ENCODE data around the gene NKX6-2.

Gene NKX6-2

GRCh38 chr10:132811891-132812481, 26.0 kb upstream of the NKX6-2 start:
- Histone ChIP-seq H3K27me3 (ENCODE audit: insufficient read depth, low read length) (no peaks in the 10 kb centered on the region), H3K4me1 (ENCODE audit: insufficient read depth, low read length) (no peaks in the 10 kb centered on the region), H3K9ac (ENCODE audit: low read depth, low read length) (no peak overlapping the region), H3K27ac (ENCODE audit: low read depth, low read length) (no peak overlapping the region), H3K9me3 (ENCODE audit: insufficient read depth, low read depth, low read length) (no peaks in the 10 kb centered on the region), H3K36me3 (ENCODE audit: insufficient read depth, low read length) (no peaks in the 10 kb centered on the region), H3K4me3 (ENCODE audit: low read length) (no peak overlapping the region)
- 93% methylated on average over 26 of the region's 26 CpGs for WGBS

GRCh38 chr10:132810807-132811700, 25.1 kb upstream of the NKX6-2 start:
- Histone ChIP-seq H3K36me3 (ENCODE audit: insufficient read depth, low read length) (no peaks in the 10 kb centered on the region), H3K27ac (ENCODE audit: low read depth, low read length) (no peak overlapping the region), H3K9me3 (ENCODE audit: insufficient read depth, low read depth, low read length) (no peaks in the 10 kb centered on the region), H3K9ac (ENCODE audit: low read depth, low read length) (no peak overlapping the region), H3K4me3 (ENCODE audit: low read length) (no peak overlapping the region), H3K4me1 (ENCODE audit: insufficient read depth, low read length) (no peaks in the 10 kb centered on the region), H3K27me3 (ENCODE audit: insufficient read depth, low read length) (no peaks in the 10 kb centered on the region)
- 90% methylated on average over 33 of the region's 33 CpGs for WGBS

DNA sequence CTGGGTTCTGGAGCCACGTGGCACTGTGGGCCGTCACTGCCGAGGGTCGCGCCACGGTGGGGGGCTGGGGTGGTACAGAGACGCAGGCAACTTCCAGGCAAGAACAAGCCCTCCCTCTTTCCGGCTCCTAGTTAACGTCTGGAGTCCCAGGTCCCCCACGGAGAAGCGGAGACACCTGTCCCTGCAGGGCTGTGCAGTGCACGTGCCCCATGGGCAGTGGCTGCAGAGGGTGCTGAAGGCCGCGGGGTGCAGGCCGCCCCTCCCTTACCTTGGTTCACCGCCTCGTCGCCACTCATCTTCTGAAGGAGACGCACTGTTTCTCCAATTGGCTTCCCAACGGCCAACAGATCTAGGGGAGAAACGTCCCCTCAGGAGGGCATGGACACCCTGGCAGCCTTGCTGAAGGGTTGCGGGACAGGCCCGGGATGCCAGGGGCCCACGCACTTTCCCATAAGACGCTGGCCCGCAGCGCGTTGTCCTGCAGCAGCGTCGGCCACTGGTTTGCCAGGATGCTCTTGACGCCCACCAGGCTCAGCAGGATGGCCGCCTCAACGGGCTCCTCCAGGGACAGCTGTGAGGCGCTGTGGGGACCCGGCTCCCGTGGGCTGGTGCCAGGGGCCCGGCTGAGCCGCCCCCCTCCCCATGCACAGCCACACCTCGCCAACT, 24.3 kb upstream of the NKX6-2 start:
- H3K4me1 ChIP-seq (ENCODE audit: insufficient read depth, low read length), result no peaks in the 10 kb centered on the region
- no peak overlapping the region for H3K9ac ChIP-seq (ENCODE audit: low read depth, low read length)
- H3K27ac ChIP-seq (ENCODE audit: low read depth, low read length), result no peak overlapping the region
- no peaks in the 10 kb centered on the region for H3K9me3 ChIP-seq (ENCODE audit: insufficient read depth, low read depth, low read length)
- H3K4me3 ChIP-seq (ENCODE audit: low read length), result no peak overlapping the region
- H3K36me3 ChIP-seq (ENCODE audit: insufficient read depth, low read length), result no peaks in the 10 kb centered on the region
- no peaks in the 10 kb centered on the region for H3K27me3 ChIP-seq (ENCODE audit: insufficient read depth, low read length)
- 93% methylated on average over 39 of the region's 39 CpGs for WGBS

DNA sequence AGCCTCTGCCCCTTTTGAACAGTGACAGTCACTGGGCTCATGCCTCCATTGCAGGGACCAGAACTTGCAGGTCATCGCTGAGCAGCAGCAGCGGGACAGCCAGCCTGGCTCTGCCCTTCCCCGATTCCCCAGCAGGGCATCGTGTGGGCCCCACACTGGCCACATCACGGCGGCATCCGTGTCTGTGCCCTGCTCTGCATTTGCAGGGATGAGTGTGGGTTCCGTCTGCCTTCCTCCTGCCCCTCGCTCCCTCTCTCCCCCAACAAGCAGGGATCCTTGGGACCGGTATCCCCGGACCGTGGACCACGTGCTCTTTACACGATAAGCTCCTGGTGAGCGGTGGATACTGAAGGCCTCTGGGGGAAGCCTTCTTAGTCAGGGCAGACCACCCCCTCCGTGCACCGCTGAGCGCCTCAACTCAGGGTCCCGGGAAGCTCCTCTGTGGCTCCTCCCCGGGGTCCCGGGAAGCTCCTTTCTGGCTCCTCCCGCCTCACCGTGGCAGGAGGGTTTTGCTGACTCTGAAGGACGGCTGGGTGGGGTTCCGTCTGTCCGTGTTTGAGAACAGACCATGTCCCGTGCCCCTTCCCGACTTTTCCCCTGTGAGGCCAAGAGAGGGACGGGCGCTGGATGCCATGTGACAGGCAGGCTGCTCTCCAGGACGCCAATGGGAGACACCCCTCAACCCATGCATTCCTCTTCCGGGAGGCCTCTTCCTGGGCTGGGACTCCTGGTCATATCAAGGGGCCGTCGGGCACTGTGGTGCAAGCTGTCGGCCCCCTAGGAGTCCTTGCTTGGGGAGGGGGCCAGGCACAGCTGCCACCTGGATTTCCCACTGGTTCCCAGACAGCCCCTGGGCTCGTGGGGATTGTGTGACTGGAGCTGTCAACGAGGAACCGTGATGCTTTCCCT, 23.5 kb upstream of the NKX6-2 start:
- no peaks in the 10 kb centered on the region for H3K4me1 ChIP-seq (ENCODE audit: insufficient read depth, low read length)
- 93% methylated on average over 38 of the region's 38 CpGs for WGBS
- no peak overlapping the region for H3K4me3 ChIP-seq (ENCODE audit: low read length)
- no peaks in the 10 kb centered on the region for H3K36me3 ChIP-seq (ENCODE audit: insufficient read depth, low read length)
- no peak overlapping the region for H3K9ac ChIP-seq (ENCODE audit: low read depth, low read length)
- no peak overlapping the region for H3K27ac ChIP-seq (ENCODE audit: low read depth, low read length)
- H3K9me3 ChIP-seq (ENCODE audit: insufficient read depth, low read depth, low read length), result no peaks in the 10 kb centered on the region
- no peaks in the 10 kb centered on the region for H3K27me3 ChIP-seq (ENCODE audit: insufficient read depth, low read length)

DNA sequence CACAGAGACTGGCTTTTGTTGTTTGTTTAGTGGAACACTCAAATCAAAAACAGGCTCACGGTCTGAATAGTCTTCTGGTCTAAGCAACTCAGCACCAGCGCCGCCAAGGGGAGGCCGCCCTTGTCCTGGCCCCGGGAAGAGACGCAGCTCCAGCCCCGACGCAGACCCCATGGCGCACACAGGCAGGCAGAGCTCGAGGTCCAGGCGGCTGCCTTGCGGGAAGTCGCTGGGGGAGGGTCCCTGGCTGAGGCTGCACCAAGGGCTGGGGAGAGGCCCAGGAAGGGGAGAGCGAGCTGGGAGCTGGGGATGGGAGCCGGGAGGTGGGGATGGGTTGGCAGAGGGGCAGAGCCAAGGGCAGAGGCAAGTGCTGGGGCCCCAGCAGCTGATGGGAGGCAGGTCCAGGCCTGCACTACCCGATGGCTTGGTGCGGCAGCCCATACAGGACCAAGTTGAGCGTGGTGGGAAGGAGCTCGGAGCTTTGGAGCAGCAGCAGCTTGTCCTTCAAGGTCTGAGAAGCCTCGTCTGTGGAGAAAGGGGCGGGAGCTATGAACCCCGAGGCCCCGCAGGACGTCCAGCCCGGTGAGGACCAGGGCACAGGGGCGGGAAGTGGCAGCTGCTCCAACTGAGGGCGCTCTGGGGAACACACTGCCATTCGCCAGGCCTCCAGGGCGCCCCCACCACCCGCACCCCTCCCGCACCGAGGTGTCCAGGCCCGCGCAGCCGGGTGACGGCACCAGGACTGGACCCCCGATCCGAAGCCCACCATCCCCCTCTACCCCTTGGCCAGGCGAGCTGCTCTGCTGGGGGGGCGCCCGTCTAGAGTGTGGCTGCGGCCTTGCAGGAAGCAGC, 22.7 kb upstream of the NKX6-2 start:
- Histone ChIP-seq H3K4me1 (ENCODE audit: insufficient read depth, low read length) (no peaks in the 10 kb centered on the region), H3K9me3 (ENCODE audit: insufficient read depth, low read depth, low read length) (no peaks in the 10 kb centered on the region), H3K27ac (ENCODE audit: low read depth, low read length) (no peak overlapping the region), H3K27me3 (ENCODE audit: insufficient read depth, low read length) (no peaks in the 10 kb centered on the region), H3K4me3 (ENCODE audit: low read length) (no peak overlapping the region), H3K36me3 (ENCODE audit: insufficient read depth, low read length) (no peaks in the 10 kb centered on the region), H3K9ac (ENCODE audit: low read depth, low read length) (no peak overlapping the region)
- 87% methylated on average over 42 of the region's 42 CpGs for WGBS

DNA sequence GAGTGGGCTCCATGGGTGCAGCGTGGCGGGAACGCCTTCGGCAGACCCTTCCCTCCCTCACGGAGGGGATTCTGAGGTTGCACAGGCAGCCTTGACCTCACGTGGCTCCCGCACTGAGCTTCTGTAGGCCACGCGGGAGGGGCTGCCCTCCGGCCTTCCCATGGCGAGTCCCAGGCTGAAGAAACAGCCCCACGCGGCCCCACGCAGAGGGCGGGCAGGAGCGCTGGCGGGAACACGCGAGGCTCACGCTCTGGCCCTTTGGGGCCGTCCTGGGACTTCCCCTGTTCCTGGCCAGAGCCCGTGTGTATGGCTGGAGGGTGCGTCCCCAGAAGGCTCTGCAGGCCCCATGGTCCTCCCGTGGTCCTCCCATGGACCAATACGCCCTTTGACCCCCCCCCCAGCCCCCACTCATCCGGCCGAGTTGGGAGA, 21.7 kb upstream of the NKX6-2 start:
- no peak overlapping the region for H3K9ac ChIP-seq (ENCODE audit: low read depth, low read length)
- H3K36me3 ChIP-seq (ENCODE audit: insufficient read depth, low read length), result no peaks in the 10 kb centered on the region
- no peaks in the 10 kb centered on the region for H3K4me1 ChIP-seq (ENCODE audit: insufficient read depth, low read length)
- H3K27me3 ChIP-seq (ENCODE audit: insufficient read depth, low read length), result no peaks in the 10 kb centered on the region
- no peak overlapping the region for H3K27ac ChIP-seq (ENCODE audit: low read depth, low read length)
- 94% methylated on average over 27 of the region's 27 CpGs for WGBS
- no peak overlapping the region for H3K4me3 ChIP-seq (ENCODE audit: low read length)
- H3K9me3 ChIP-seq (ENCODE audit: insufficient read depth, low read depth, low read length), result no peaks in the 10 kb centered on the region

DNA sequence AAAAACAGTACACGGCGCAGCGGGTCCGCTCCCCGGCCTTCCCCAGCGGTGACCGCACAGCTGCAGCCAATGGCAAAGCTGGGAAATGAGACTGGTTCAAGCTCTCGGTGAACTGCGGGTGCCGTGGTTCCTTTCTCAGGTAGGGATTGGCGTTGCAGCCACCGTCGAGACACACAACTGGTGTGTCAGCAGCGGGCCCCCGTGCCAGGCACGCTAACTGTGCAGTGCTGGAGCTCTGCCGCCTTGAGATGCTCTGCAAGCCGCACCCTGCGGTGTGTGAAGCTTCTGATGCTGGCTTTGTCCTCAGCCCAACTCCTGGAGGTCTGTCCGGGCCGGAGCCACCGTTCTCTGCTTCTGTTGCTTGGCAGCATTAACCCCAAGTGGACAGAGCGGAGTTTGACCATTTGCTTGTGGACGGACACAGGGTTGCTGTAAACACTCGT, 20.6 kb upstream of the NKX6-2 start:
- Histone ChIP-seq H3K36me3 (ENCODE audit: insufficient read depth, low read length) (no peaks in the 10 kb centered on the region), H3K4me1 (ENCODE audit: insufficient read depth, low read length) (no peaks in the 10 kb centered on the region), H3K4me3 (ENCODE audit: low read length) (no peak overlapping the region), H3K27ac (ENCODE audit: low read depth, low read length) (no peak overlapping the region), H3K9me3 (ENCODE audit: insufficient read depth, low read depth, low read length) (0 out of 2 replicates have a peak, but pooled peaks cover 2% of the 10 kb centered on the region), H3K9ac (ENCODE audit: low read depth, low read length) (no peak overlapping the region), H3K27me3 (ENCODE audit: insufficient read depth, low read length) (no peaks in the 10 kb centered on the region)
- WGBS, result 90% methylated on average over 25 of the region's 25 CpGs

- no peak overlapping the region for H3K9ac ChIP-seq (ENCODE audit: low read depth, low read length)
- H3K4me1 ChIP-seq (ENCODE audit: insufficient read depth, low read length), result no peaks in the 10 kb centered on the region
- H3K9me3 ChIP-seq (ENCODE audit: insufficient read depth, low read depth, low read length), result 0 out of 2 replicates have a peak, but pooled peaks cover 2% of the 10 kb centered on the region
- no peak overlapping the region for H3K27ac ChIP-seq (ENCODE audit: low read depth, low read length)
- 96% methylated on average over 7 of the region's 7 CpGs for WGBS
- H3K4me3 ChIP-seq (ENCODE audit: low read length), result no peak overlapping the region
- no peaks in the 10 kb centered on the region for H3K27me3 ChIP-seq (ENCODE audit: insufficient read depth, low read length)
- no peaks in the 10 kb centered on the region for H3K36me3 ChIP-seq (ENCODE audit: insufficient read depth, low read length)
These were observed 20.2 kb upstream of the NKX6-2 start for GRCh38 chr10:132806110-132806509.

- no peaks in the 10 kb centered on the region for H3K36me3 ChIP-seq (ENCODE audit: insufficient read depth, low read length)
- no peaks in the 10 kb centered on the region for H3K4me1 ChIP-seq (ENCODE audit: insufficient read depth, low read length)
- H3K4me3 ChIP-seq (ENCODE audit: low read length), result no peak overlapping the region
- H3K27me3 ChIP-seq (ENCODE audit: insufficient read depth, low read length), result no peaks in the 10 kb centered on the region
- 0 out of 2 replicates have a peak, but pooled peaks cover 2% of the 10 kb centered on the region for H3K9me3 ChIP-seq (ENCODE audit: insufficient read depth, low read depth, low read length)
- H3K27ac ChIP-seq (ENCODE audit: low read depth, low read length), result no peak overlapping the region
- no peak overlapping the region for H3K9ac ChIP-seq (ENCODE audit: low read depth, low read length)
- WGBS, result 90% methylated on average over 21 of the region's 21 CpGs
These were observed 19.7 kb upstream of the NKX6-2 start for GRCh38 chr10:132805599-132805998.

Data from HUES64 (cell line).